BJ (cell line): ENCODE data around the gene COTL1. TPM values are rescaled to one million over a fixed set of nuclear protein-coding genes. Genes with fewer than 3 reads are reported as not detected.

ENCODE experiments used
- CTCF ChIA-PET: fragments of 350-600 bp; formaldehyde crosslinking; extraction: SDS; loops from one replicate; lab custom pipeline; 2021; ENCODE audit warnings: antibody characterized with exemption, inconsistent platforms; lab: Yijun Ruan, JAX
- POLR2A ChIA-PET: fragments of 300-600 bp; sonication (Branson Sonifier 250); formaldehyde crosslinking; extraction: SDS; loops from one replicate; lab custom pipeline; 2021; ENCODE audit warnings: antibody characterized with exemption; lab: Charles Lee
- DNase-seq: peaks from one replicate; pipeline ENCODE4 v3.0.0-alpha.2; 2011; ENCODE audit warnings: low read depth
- H3K27me3 ChIP-seq: 2 replicates; pipeline ENCODE4 v1.6.0; 2011; ENCODE audit warnings: low read length; ENCODE audit not compliant: control insufficient read depth, insufficient read depth
- H3K36me3 ChIP-seq: 2 replicates; pipeline ENCODE4 v1.5.1; 2011; ENCODE audit warnings: low read length; ENCODE audit not compliant: control insufficient read depth, insufficient read depth
- H3K4me3 ChIP-seq: 2 replicates; pipeline ENCODE4 v1.5.1; 2011; ENCODE audit warnings: low read depth, mild to moderate bottlenecking, control low read depth, low read length
- CTCF ChIP-seq: IDR thresholded peaks from 2 replicates; pipeline ENCODE4 v1.5.1; 2011; ENCODE audit warnings: low read depth, mild to moderate bottlenecking, control low read depth, inconsistent platforms, low read length, moderate library complexity; ENCODE audit not compliant: insufficient read depth
- polyA plus RNA-seq: library from polyadenylated mRNA; depleted of rRNA; stranded (reverse); fragments of >200 nt; gene quantifications from 2 replicates; pipeline ENCODE4 v1.2.3, GENCODE V29; 2011

Gene COTL1
- polyA plus RNA-seq, 1 experiment: 166 TPM

- Histone ChIP-seq H3K4me3 (no peak overlapping the region), H3K27me3 (no peaks in the 10 kb centered on the region), H3K36me3 (peaks cover 27% of the 10 kb centered on the region)
- TF ChIP-seq CTCF: no peak
- ChIA-PET CTCF (interaction anchor here (1.5 kb wide), 1 partner anchor 56 kb away, joined by 3 read pairs; no protein-coding TSS in a partner anchor), POLR2A (no interaction called here)
- no peak for DNase-seq
Measured at GRCh38 chr16:84566545-84567257, 51.2 kb downstream of the COTL1 start.

- Histone ChIP-seq H3K36me3 (peaks cover 21% of the 10 kb centered on the region), H3K4me3 (no peak overlapping the region), H3K27me3 (no peaks in the 10 kb centered on the region)
- DNase-seq: no peak
- CTCF ChIA-PET: interaction anchor here (0.8 to 1.5 kb wide), 2 partner anchors 57 to 125 kb away, joined by 3 read pairs; no protein-coding TSS in a partner anchor
- no peak for TF ChIP-seq CTCF
- POLR2A ChIA-PET: interaction anchor here (0.6 kb wide), 1 partner anchor 10 kb away, joined by 4 read pairs; no protein-coding TSS in a partner anchor
Measured at GRCh38 chr16:84565669-84566495, 52.0 kb downstream of the COTL1 start.

GRCh38 chr16:84563786-84564420, 54.0 kb downstream of the COTL1 start:
- no peak for TF ChIP-seq CTCF

GRCh38 chr16:84563064-84563715, 54.7 kb downstream of the COTL1 start:
- no peaks in the 10 kb centered on the region for H3K27me3 ChIP-seq
- CTCF ChIA-PET: interaction anchor here (1.2 kb wide), 1 partner anchor 12 kb away, joined by 3 read pairs; no protein-coding TSS in a partner anchor
- H3K4me3 ChIP-seq: no peak overlapping the region
- no peak for DNase-seq
- peaks cover 21% of the 10 kb centered on the region for H3K36me3 ChIP-seq
- no peak for TF ChIP-seq CTCF
- POLR2A ChIA-PET: no interaction called here

More at GRCh38 chr16:84563786-84564420, 54.0 kb downstream of the COTL1 start:
- no peak for DNase-seq
- Histone ChIP-seq H3K27me3 (no peaks in the 10 kb centered on the region), H3K4me3 (no peak overlapping the region), H3K36me3 (peaks cover 21% of the 10 kb centered on the region)
- ChIA-PET POLR2A (no interaction called here), CTCF (no interaction called here)
